ENCODE measurements around the gene KRTAP4-6.
"Not testable (repeated sequence)": the region's sequence is repeated elsewhere in the genome, so short reads cannot be mapped to it uniquely, and the experiment has no call there.

DNA sequence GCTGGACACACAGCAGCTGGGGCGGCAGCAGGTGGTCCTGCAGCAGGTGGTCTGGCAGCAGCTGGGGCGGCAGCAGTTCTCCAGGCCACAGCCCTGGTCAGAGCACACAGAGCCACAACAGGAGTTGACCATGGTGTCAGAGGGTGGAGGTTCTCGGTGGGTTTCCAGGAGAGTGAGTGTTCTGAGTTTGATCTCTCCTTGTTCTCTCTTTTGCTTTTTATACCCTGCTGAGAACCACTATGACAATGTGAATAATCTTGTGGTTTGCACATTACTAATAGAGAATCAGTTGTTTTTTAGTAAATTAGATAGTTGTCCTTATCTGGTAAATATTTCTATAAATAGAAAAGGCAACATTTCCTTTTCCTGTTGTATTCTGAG is 16.4 kb downstream of the KRTAP4-6 start, which contains the start of gene KRTAP4-12:
- TF ChIP-seq EZH2phosphoT487 (IDR thresholded peaks at IDR 0.05; ENCODE audit: insufficient read depth, low read depth); EZH2 (IDR thresholded peaks at IDR 0.05; ENCODE audit: insufficient read depth, poor library complexity, severe bottlenecking): not testable (repeated sequence)
